SKM-1 (cell line): ENCODE results near the gene FRG1.
"Not testable (repeated sequence)": the region's sequence is repeated elsewhere in the genome, so short reads cannot be mapped to it uniquely, and the experiment has no call there.

Experiments used
- DNase-seq: peaks from one replicate; lab custom pipeline; 2025; ENCODE audit not compliant: unreplicated experiment; lab: John Stamatoyannopoulos, UW

FRG1 gene

DNA sequence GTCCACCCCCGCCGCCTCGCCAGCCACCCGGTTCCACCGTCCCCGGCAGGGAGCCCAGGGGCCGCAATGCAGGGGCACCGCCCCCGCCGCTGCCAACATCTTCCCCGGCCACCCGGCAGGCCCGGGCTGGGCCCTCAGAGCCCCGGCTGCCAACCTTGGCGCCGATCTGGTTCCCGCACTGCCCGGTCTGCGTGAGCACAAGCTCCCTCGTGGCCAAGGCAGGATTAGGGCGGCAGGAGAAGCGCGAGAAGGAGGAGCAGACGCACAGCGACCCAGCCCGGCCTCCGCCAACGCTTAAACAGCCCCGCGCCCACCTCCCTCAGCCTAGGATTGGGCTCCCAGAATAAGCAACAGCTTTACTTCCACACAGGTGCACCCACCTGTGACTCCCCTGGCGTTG is 44.0 kb downstream of the FRG1 start:
- DNase-seq = not testable (repeated sequence)

DNA sequence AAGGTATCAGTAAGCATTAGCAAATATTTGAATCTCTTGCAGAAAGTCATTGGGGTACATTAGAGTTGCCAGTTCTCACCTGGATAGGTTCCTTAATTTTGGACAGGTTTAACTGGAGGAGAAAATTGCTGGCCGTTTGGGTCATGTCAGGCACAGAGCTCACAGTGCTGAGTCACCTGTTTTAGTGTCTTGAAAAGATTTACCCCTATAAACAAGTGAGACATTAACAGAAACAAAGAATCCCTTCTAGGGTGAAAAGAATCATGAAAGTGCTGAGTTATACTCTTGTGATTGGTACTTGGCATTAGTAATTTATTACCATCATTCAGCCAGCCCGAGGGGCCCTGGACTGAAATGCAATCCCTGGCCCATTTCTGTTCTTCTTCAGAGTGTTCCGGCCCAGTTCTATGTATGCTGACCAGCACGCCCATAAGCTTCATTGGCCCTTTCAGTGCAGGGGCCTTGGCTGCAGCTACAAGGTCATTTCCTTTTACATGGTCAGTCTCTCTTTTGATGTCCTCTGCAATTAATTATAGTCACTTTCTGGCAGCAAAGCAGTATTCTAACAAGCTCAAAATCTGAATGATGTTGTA is 45.1 kb downstream of the FRG1 start:
- DNase-seq = not testable (repeated sequence)

DNA sequence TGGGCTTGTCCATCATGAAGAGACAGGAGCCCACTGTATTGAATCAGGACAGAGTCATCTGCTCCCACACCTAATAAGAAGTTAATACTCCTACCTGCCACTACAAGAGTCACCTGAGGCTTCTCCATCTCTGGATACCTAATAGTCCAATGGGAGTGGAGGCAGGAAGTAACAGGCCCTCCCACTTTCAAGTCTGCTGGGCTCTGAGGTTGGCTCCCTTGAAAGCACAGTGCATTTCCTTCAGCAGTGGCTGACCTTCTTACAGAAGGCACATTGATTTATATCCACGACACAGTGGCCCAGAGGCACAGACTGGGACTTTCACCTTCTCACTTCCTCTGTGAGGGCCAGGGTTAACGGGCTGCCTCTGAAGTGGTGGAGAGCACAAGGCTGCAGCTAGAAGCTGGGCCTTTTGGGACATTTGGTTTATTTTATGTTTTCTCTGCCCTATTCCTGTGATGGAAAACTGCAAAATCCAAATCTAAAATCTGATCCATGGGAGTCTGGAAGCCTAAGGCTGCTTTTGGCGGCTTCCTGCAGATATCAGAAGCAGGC is 48.3 kb downstream of the FRG1 start:
- no peak for DNase-seq

DNA sequence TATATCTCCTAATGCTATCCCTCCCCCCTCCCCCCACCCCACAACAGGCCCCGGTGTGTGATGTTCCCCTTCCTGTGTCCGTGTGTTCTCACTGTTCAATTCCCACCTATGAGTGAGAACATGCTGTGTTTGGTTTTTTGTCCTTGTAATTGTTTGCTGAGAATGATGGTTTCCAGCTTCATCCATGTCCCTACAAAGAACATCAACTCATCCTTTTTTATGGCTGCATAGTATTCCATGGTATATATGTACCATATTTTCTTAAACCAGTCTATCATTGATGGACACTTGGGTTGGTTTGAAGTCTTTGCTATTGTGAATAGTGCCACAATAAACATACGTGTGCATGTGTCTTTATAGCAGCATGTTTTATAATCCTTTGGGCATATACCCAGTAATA is 49.3 kb downstream of the FRG1 start:
- not testable (repeated sequence) for DNase-seq
